CD4-positive, alpha-beta memory T cell (primary cell): ENCODE data around the gene PRR14L. TPM values are rescaled to one million over a fixed set of nuclear protein-coding genes. Genes with fewer than 3 reads are reported as not detected.
"Not testable (repeated sequence)": the region's sequence is repeated elsewhere in the genome, so short reads cannot be mapped to it uniquely, and the experiment has no call there.

Experiments used
- CTCF ChIA-PET: fragments of 350-600 bp; sonication (Branson Sonifier 250); formaldehyde crosslinking; loops from one replicate; lab custom pipeline; 2021; ENCODE audit warnings: inconsistent platforms; ENCODE audit not compliant: partially characterized antibody; lab: Charles Lee
- POLR2A ChIA-PET: fragments of 350-600 bp; sonication (Branson Sonifier 250); formaldehyde crosslinking; loops from one replicate; lab custom pipeline; 2021; ENCODE audit not compliant: partially characterized antibody; lab: Charles Lee
- DNase-seq, 5 donors: peaks; one replicate each; pipeline versions ENCODE4 v3.0.0 to v3.0.0-alpha.2; 2020 to 2022; ENCODE audit warnings: mixed read lengths in 1 of 5
- H3K27ac ChIP-seq: one replicate; pipeline ENCODE4 v1.7.0; 2013; ENCODE audit warnings: low read depth, low read length
- H3K27me3 ChIP-seq: 2 replicates; pipeline ENCODE4 v1.7.0; 2013; ENCODE audit warnings: mild to moderate bottlenecking, low read length, moderate library complexity; ENCODE audit not compliant: insufficient read depth
- H3K36me3 ChIP-seq: 2 replicates; pipeline ENCODE4 v1.7.0; 2013; ENCODE audit warnings: mild to moderate bottlenecking, low read length, moderate library complexity; ENCODE audit not compliant: insufficient read depth
- H3K4me1 ChIP-seq: 2 replicates; pipeline ENCODE4 v1.7.0; 2013; ENCODE audit warnings: mild to moderate bottlenecking, low read length, moderate library complexity; ENCODE audit not compliant: insufficient read depth
- H3K4me3 ChIP-seq, 2 donors: one replicate each; pipeline ENCODE4 v1.7.0; 2013; ENCODE audit warnings: low read length in 2 of 2, mild to moderate bottlenecking in 1 of 2
- H3K9me3 ChIP-seq, 2 donors: one replicate each; pipeline ENCODE4 v1.7.0; 2013; ENCODE audit warnings: low read length in 2 of 2, control low read depth in 1 of 2; ENCODE audit not compliant: control insufficient read depth in 1 of 2
- H3K27ac Mint-ChIP-seq, 7 donors: one replicate each; pipeline ENCODE4 v1.8.0; 2020 to 2021; ENCODE audit warnings: mixed read lengths in 7 of 7, mild to moderate bottlenecking in 6 of 7, inconsistent platforms in 3 of 7, moderate library complexity in 3 of 7
- H3K27me3 Mint-ChIP-seq, 2 donors: one replicate each; pipeline ENCODE4 v1.8.0; 2020 to 2021; ENCODE audit warnings: mixed read lengths in 2 of 2
- H3K36me3 Mint-ChIP-seq, 2 donors: one replicate each; pipeline ENCODE4 v1.8.0; 2020 to 2021; ENCODE audit warnings: mixed read lengths in 2 of 2, inconsistent platforms in 1 of 2, mild to moderate bottlenecking in 1 of 2
- H3K4me1 Mint-ChIP-seq, 4 donors: one replicate each; pipeline ENCODE4 v1.8.0; 2020 to 2021; ENCODE audit warnings: mixed read lengths in 4 of 4, mild to moderate bottlenecking in 1 of 4
- H3K4me3 Mint-ChIP-seq, 8 donors: one replicate each; pipeline ENCODE4 v1.8.0; 2020 to 2021; ENCODE audit warnings: mixed read lengths in 8 of 8, mild to moderate bottlenecking in 7 of 8, moderate library complexity in 6 of 8, inconsistent platforms in 3 of 8
- H3K9me3 Mint-ChIP-seq, 8 donors: one replicate each; pipeline ENCODE4 v1.8.0; 2020 to 2021; ENCODE audit warnings: mixed read lengths in 8 of 8, mild to moderate bottlenecking in 5 of 8, inconsistent platforms in 3 of 8, moderate library complexity in 1 of 8
- intact Hi-C: fragments of 100-400 bp; cut with micrococcal nuclease; formaldehyde crosslinking; loops from one replicate; pipeline ENCODE4 v1.15.1; 2023
- polyA plus RNA-seq, 2 donors: library from polyadenylated mRNA; unstranded; fragments of 300-500 nt; fragmentation: Illumina TruSeq; gene quantifications; one replicate each; pipeline ENCODE4 v1.2.3, GENCODE V29; 2021
- total RNA-seq, 2 experiments: library from RNA; stranded (reverse); gene quantifications; one replicate each; pipeline ENCODE4 v1.2.3, GENCODE V29; 2021

Gene PRR14L
- total and polyA plus RNA-seq, 4 experiments from 2014 or later: 13.4 to 72.6 (median 53.6) TPM

DNA sequence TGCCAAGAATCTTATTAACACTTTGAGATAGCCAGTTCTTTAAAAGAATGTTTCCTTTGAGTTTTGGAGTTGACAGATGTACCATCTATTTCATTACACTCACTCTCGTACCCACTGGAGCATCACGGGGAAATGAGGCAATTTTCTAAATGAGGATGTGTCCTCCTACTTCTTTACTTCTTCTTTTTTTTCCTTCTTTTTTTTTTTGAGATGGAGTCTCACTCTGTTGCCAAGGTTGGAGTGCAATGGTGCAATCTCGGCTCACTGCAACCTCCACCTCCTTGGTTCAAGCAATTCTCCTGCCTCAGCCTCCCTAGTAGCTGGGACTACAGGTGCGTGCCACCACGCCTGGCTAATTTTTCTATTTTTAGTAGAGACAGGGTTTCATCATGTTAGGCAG, 75.7 kb downstream of the PRR14L start:
- H3K9me3 Mint-ChIP-seq, intact Hi-C loops, H3K4me1 ChIP-seq, H3K4me3 Mint-ChIP-seq, H3K36me3 Mint-ChIP-seq, H3K27ac Mint-ChIP-seq, H3K4me3 ChIP-seq, DNase-seq, H3K9me3 ChIP-seq, H3K27me3 Mint-ChIP-seq, H3K36me3 ChIP-seq, H3K27me3 ChIP-seq, POLR2A ChIA-PET, H3K27ac ChIP-seq: not testable (repeated sequence)
- CTCF ChIA-PET: interaction anchor here (0.9 kb wide), 1 partner anchor 10 kb away, joined by 3 read pairs; no protein-coding TSS in a partner anchor
- peaks cover 10 to 13% (median 12%) of the 10 kb centered on the region in 4 donors for H3K4me1 Mint-ChIP-seq

DNA sequence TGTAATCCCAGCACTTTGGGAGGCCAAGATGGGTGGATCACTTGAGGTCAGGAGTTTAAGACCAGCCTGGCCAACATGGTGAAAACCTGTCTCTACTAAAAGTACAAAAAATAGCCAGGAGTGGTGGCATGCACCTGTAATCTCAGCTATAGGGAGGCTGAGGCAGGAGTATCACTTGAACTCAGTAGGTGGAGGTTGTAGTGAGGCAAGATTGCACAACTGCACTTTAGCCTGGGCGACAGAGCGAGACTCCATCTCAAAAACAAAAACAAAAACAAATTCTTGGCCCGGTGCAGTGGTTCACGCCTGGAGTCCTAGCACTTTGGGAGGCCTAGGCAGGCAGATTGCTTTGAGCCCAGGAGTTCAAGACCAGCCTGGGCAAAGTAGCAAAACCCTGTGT, 81.1 kb downstream of the PRR14L start:
- H3K27me3 ChIP-seq, H3K9me3 Mint-ChIP-seq, H3K27ac ChIP-seq, H3K36me3 Mint-ChIP-seq, H3K27me3 Mint-ChIP-seq, DNase-seq, H3K4me1 ChIP-seq, H3K4me3 Mint-ChIP-seq, intact Hi-C loops, H3K4me1 Mint-ChIP-seq, H3K36me3 ChIP-seq, H3K4me3 ChIP-seq, H3K27ac Mint-ChIP-seq, H3K9me3 ChIP-seq: not testable (repeated sequence)
- ChIA-PET POLR2A (interaction anchor here (1.6 kb wide), 1 partner anchor 8 kb away, joined by 9 read pairs; no protein-coding TSS in a partner anchor), CTCF (interaction anchor here (0.7 to 7.9 kb wide), 5 partner anchors 8 to 301 kb away, joined by 3 to 78 read pairs (median 4); no protein-coding TSS in a partner anchor)

DNA sequence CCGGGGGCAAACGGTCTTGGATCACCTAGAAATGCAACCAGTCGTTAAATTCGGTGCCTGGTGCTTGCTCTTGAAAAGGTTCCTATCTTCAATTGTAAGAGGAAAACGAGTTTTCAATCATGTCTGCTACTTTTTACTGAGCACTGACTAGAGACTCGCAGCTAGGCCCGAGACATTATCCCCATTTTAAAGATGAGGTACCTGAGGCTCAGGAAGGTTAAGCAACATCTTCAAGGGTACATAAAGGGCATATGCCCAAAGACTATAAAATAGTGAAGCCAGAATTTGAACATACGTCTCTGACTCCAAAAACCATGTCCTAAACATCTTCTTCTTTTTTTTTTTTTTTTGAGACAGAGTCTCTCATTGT, 87.3 kb downstream of the PRR14L start:
- H3K4me3 ChIP-seq: peak overlapping the region; percentile 25 to 96
- Mint-ChIP-seq H3K4me3 (peak overlapping the region; percentile 97 to 100 (median 100)), H3K27ac (peak overlapping the region; percentile 95 to 100 (median 98)), H3K4me1 (peaks cover 26 to 45% (median 33%) of the 10 kb centered on the region in 4 donors), H3K36me3 (peaks cover 5 to 18% of the 10 kb centered on the region in 2 donors), H3K9me3 (no peaks in the 10 kb centered on the region), H3K27me3 (peaks cover 0 to 2% of the 10 kb centered on the region in 2 donors)
- H3K36me3 ChIP-seq: no peaks in the 10 kb centered on the region
- no peak for DNase-seq
- peaks cover 21% of the 10 kb centered on the region for H3K4me1 ChIP-seq
- CTCF ChIA-PET: interaction anchor here (0.7 to 7.9 kb wide), 6 partner anchors 15 to 308 kb away, joined by 3 to 78 read pairs (median 4); no protein-coding TSS in a partner anchor
- intact Hi-C loops: loop anchor here (1.0 to 5.0 kb wide), 4 partner anchors 14 to 815 kb away; partner anchors contain the start of gene YWHAH
- no peaks in the 10 kb centered on the region for H3K27me3 ChIP-seq
- H3K9me3 ChIP-seq: no peaks in the 10 kb centered on the region
- POLR2A ChIA-PET: interaction anchor here (0.6 to 3.3 kb wide), 20 partner anchors 7 to 812 kb away, joined by 3 to 70 read pairs (median 5); partner anchors contain the start of genes DEPDC5, FBXO7, PATZ1 and YWHAH
- peak overlapping the region; percentile 73 for H3K27ac ChIP-seq

DNA sequence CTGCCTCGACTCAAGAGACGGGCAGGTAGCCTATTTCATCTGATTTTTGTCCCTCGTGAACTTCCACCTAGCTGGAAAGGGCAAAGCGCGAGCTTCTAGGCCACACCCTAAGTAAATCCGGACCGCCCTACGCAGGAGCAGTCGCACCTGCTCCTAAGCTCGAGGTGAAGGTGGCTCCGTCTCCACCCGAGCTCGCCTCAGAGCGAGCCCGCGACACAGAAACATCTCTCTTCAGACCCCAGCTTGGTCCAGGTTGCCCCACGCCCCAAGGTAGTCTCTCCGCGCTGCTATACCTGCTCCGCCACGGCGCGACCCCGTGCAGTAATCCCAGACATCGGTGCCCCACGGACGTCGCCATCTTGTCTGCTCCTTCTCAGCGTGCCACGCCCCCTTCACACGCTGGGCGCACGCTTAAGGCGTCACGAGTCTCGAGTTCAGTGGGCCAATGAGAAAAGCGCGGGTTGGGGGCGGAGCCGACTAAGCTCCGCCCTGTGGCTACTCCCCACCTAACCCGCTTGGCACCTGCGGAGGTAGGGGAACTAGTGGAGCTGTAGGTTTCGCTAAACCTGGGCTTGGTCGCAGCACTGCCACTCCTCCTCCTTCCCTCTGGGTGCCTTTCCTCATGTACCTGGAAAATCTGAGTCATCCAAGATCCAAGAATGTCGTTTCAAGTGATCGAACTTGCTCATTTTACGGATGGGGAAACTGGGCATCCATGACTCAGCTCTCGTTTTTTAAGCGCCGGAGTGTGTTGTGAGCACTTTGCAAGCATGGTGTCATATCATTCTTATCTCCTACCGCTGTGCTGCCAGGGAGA, 87.9 kb downstream of the PRR14L start, which contains the start of gene PISD:
PISD (minus strand) TSS at position 365 of the 817 bp plus-strand sequence; CDS start at position 358, 7 bp downstream.
- Mint-ChIP-seq H3K4me1 (peaks cover 26 to 46% (median 33%) of the 10 kb centered on the region in 4 donors), H3K27me3 (peaks cover 0 to 2% of the 10 kb centered on the region in 2 donors), H3K4me3 (peak within 1 kb of the TSS; percentile 97 to 100 (median 100)), H3K36me3 (peaks cover 5 to 18% of the 10 kb centered on the region in 2 donors), H3K9me3 (no peaks in the 10 kb centered on the region), H3K27ac (peak within 1 kb of the TSS; percentile 95 to 100 (median 98))
- no peaks in the 10 kb centered on the region for H3K27me3 ChIP-seq
- intact Hi-C loops: loop anchor here (1.0 to 5.0 kb wide), 4 partner anchors 14 to 815 kb away; partner anchors contain the start of gene YWHAH
- H3K9me3 ChIP-seq: no peaks in the 10 kb centered on the region
- peaks cover 21% of the 10 kb centered on the region for H3K4me1 ChIP-seq
- no peaks in the 10 kb centered on the region for H3K36me3 ChIP-seq
- H3K4me3 ChIP-seq: peak within 1 kb of the TSS; percentile 78 to 96
- H3K27ac ChIP-seq: peak within 1 kb of the TSS; percentile 73
- POLR2A ChIA-PET: interaction anchor here (0.6 to 3.3 kb wide), 29 partner anchors 8 to 813 kb away, joined by 3 to 70 read pairs (median 4); partner anchors contain the start of genes DEPDC5, FBXO7, PATZ1 and PRR14L
- CTCF ChIA-PET: interaction anchor here (0.7 to 7.9 kb wide), 14 partner anchors 15 to 315 kb away, joined by 3 to 78 read pairs (median 4); no protein-coding TSS in a partner anchor
- peak; percentile 96 to 97 (median 97) for DNase-seq

DNA sequence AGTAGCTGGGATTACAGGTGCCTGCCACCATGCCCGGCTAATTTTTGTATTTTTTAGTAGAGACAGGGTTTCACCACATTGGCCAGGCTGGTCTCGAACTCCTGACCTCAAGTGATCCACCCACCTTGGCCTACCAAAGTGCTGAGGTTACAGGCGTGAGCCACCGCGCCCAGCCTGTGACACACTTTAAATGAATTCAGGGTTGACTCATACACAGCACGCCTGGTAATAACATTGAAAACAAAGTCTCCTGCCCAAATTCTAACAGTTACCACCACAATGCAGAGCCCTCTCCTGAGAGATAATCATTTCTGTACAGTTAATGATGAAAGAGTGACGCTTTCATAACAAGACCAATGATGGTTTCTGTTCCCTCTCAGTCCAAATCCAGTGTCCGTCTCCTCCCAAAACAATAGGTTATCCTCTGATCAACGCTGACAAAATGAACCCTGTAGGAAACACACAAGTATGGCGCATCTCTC, 89.0 kb downstream of the PRR14L start:
- Histone ChIP-seq H3K4me3 (peak overlapping the region in 1 of 2 donors; percentile 96), H3K4me1 (peaks cover 21% of the 10 kb centered on the region)
- H3K36me3 ChIP-seq, H3K27ac ChIP-seq, H3K9me3 ChIP-seq, H3K27me3 ChIP-seq, H3K27me3 Mint-ChIP-seq, H3K9me3 Mint-ChIP-seq: not testable (repeated sequence)
- intact Hi-C loops: loop anchor here (5.0 kb wide), 1 partner anchor 816 kb away; no protein-coding TSS in a partner anchor
- Mint-ChIP-seq H3K36me3 (peaks cover 9 to 18% of the 10 kb centered on the region in 2 donors), H3K4me1 (peaks cover 29 to 46% (median 34%) of the 10 kb centered on the region in 4 donors), H3K27ac (peak overlapping the region; percentile 95 to 100 (median 98)), H3K4me3 (peak overlapping the region; percentile 97 to 100 (median 100))
- CTCF ChIA-PET: interaction anchor here (1.0 to 7.9 kb wide), 8 partner anchors 14 to 310 kb away, joined by 3 to 78 read pairs (median 4); no protein-coding TSS in a partner anchor
- DNase-seq: peak in 2 of 5 donors; percentile 15 to 58
- POLR2A ChIA-PET: interaction anchor here (0.9 to 3.3 kb wide), 11 partner anchors 14 to 316 kb away, joined by 3 to 70 read pairs (median 7); partner anchors contain the start of genes DEPDC5 and YWHAH

DNA sequence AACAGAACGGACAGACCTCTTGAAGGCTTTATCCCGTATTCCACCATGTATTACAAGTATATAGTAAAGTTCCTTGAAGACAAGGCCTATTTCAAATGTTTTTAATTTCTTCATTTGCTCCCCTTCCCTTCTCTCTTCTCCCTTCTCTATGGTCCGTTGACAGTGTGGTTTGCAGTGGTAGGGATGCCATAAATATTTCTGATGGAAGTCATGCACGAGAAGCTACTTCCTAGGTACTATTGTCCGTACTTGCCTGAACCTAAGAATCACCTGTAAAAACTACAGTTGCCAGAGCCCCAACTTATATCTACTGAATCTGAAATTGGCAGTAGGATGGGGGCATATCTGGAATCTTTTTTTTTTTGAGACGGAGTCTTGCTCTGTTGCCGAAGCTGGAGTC, 90.7 kb downstream of the PRR14L start:
- no peaks in the 10 kb centered on the region for H3K9me3 ChIP-seq
- H3K27me3 Mint-ChIP-seq: peaks cover 0 to 2% of the 10 kb centered on the region in 2 donors
- H3K4me3 Mint-ChIP-seq: peak overlapping the region in 1 of 8 donors; percentile 35
- peaks cover 9 to 19% of the 10 kb centered on the region in 2 donors for H3K36me3 Mint-ChIP-seq
- no peak overlapping the region for H3K4me3 ChIP-seq
- intact Hi-C loops: no loop called here
- peaks cover 22% of the 10 kb centered on the region for H3K4me1 ChIP-seq
- H3K27me3 ChIP-seq: no peaks in the 10 kb centered on the region
- no peak overlapping the region for H3K27ac Mint-ChIP-seq
- peaks cover 2% of the 10 kb centered on the region for H3K36me3 ChIP-seq
- CTCF ChIA-PET: interaction anchor here (1.0 kb wide), 1 partner anchor 311 kb away, joined by 3 read pairs; no protein-coding TSS in a partner anchor
- DNase-seq: no peak
- POLR2A ChIA-PET: no interaction called here
- H3K27ac ChIP-seq: no peak overlapping the region
- peaks cover 27 to 45% (median 33%) of the 10 kb centered on the region in 4 donors for H3K4me1 Mint-ChIP-seq
- no peaks in the 10 kb centered on the region for H3K9me3 Mint-ChIP-seq
